ENCODE measurements around the gene NUP88.

DNA sequence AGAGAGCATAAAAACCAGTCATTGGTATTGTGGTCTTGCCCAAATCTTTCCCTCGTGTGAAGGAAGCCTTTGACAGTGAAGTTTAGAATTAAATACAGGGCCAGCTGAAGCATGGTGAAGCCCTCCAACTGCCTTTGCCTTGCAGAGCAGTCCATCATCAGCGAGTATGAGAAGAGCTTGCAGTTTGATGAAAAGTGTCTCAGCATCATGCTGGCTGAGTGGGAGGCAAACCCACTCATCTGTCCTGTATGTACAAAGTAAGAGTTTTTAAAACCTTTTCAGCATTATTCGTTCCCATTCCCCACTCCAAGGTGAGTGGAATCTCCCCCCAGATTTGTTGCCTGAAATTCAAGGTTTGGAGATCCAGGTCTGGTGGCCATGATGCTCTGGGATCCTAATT, 6.4 kb upstream of the NUP88 start:
- TF ChIP-seq POLR2A (IDR thresholded peaks at IDR 0.05; ENCODE audit: low read length) (no peak), GATA1 (IDR thresholded peaks at IDR 0.05; ENCODE audit: low read depth, low read length) (no peak)

All from erythroblast (primary cell).